Measurements from ENCODE around the gene MAPK10.

MAPK10 gene

GRCh38 chr4:86091201-86091600 is 268.7 kb downstream of the MAPK10 start:
- Histone ChIP-seq H3K36me3 (ENCODE audit: control insufficient read depth in 2 of 2, insufficient read depth in 1 of 2, low read length in 2 of 2) (no peaks in the 10 kb centered on the region), H3K4me3 (ENCODE audit: low read depth, low read length) (no peak overlapping the region)
- POLR2A ChIA-PET: no interaction called here

GRCh38 chr4:86089781-86090323 is 270.0 kb downstream of the MAPK10 start:
- Histone ChIP-seq H3K4me1 (ENCODE audit: control insufficient read depth, insufficient read depth, low read length) (no peaks in the 10 kb centered on the region), H3K9me3 (ENCODE audit: control insufficient read depth, insufficient read depth, low read depth, low read length) (no peaks in the 10 kb centered on the region), H3K27ac (ENCODE audit: extremely low read depth, low read depth, low read length) (no peak overlapping the region), H3K36me3 (ENCODE audit: control insufficient read depth in 2 of 2, insufficient read depth in 1 of 2, low read length in 2 of 2) (no peaks in the 10 kb centered on the region), H3K4me3 (ENCODE audit: low read depth, low read length) (no peak overlapping the region)
- ChIA-PET CTCF (no interaction called here), POLR2A (no interaction called here)
- TF ChIP-seq ZNF398 (tag by site-specific recombination; IDR thresholded peaks at IDR 0.05): peak; percentile 37; the same call in 1 of the 2 replicates
- no peak for TF ChIP-seq KLF8 (tag by site-specific recombination; IDR thresholded peaks at IDR 0.05)

More at GRCh38 chr4:86091201-86091600, 268.7 kb downstream of the MAPK10 start:
- Histone ChIP-seq H3K27ac (ENCODE audit: extremely low read depth, low read depth, low read length) (no peak overlapping the region), H3K4me1 (ENCODE audit: control insufficient read depth, insufficient read depth, low read length) (no peaks in the 10 kb centered on the region), H3K9me3 (ENCODE audit: control insufficient read depth, insufficient read depth, low read depth, low read length) (no peaks in the 10 kb centered on the region)
- CTCF ChIA-PET: no interaction called here
- TF ChIP-seq ZNF449 (tag by site-specific recombination; IDR thresholded peaks at IDR 0.05) (no peak), ZBTB10 (tag by site-specific recombination; IDR thresholded peaks at IDR 0.05) (no peak), ZNF629 (tag by site-specific recombination; IDR thresholded peaks at IDR 0.05) (no peak), ZNF391 (tag by site-specific recombination; IDR thresholded peaks at IDR 0.05; ENCODE audit: borderline replicate concordance, low read depth) (no peak), ZNF513 (tag by site-specific recombination; IDR thresholded peaks at IDR 0.05) (no peak), ZNF2 (tag by site-specific recombination; IDR thresholded peaks at IDR 0.05) (no peak), ZNF747 (tag by site-specific recombination; IDR thresholded peaks at IDR 0.05) (no peak), ZNF600 (tag by site-specific recombination; IDR thresholded peaks at IDR 0.05) (no peak), GLI4 (tag by site-specific recombination; IDR thresholded peaks at IDR 0.05) (no peak), RBAK (tag by site-specific recombination; IDR thresholded peaks at IDR 0.05) (no peak), ZNF677 (tag by site-specific recombination; IDR thresholded peaks at IDR 0.05) (no peak), ZNF560 (tag by site-specific recombination; IDR thresholded peaks at IDR 0.05; ENCODE audit: borderline replicate concordance) (no peak), ZNF658 (tag by site-specific recombination; IDR thresholded peaks at IDR 0.05) (no peak), ZNF248 (tag by site-specific recombination; IDR thresholded peaks at IDR 0.05) (no peak), IKZF3 (tag by site-specific recombination; IDR thresholded peaks at IDR 0.05) (no peak), GLIS1 (tag by site-specific recombination; IDR thresholded peaks at IDR 0.05) (no peak)

Data from HEK293 (cell line).